Umbilical cord (tissue), 2 donors: ENCODE data around the gene PKD1. TPM values are rescaled to one million over a fixed set of nuclear protein-coding genes. Genes with fewer than 3 reads are reported as not detected.

Experiments
- DNase-seq: peaks from one replicate; pipeline ENCODE4 v3.0.0-alpha.2; 2015; ENCODE audit warnings: low spot score
- total RNA-seq: library from RNA; depleted of rRNA; stranded (reverse); fragments of >200 nt; gene quantifications from one replicate; pipeline ENCODE4 v1.2.3, GENCODE V29; 2014; ENCODE audit warnings: low replicate concordance; ENCODE audit not compliant: insufficient read depth

Gene PKD1
- total RNA-seq, 1 donor from 2014 or later = 99.9 TPM

DNA sequence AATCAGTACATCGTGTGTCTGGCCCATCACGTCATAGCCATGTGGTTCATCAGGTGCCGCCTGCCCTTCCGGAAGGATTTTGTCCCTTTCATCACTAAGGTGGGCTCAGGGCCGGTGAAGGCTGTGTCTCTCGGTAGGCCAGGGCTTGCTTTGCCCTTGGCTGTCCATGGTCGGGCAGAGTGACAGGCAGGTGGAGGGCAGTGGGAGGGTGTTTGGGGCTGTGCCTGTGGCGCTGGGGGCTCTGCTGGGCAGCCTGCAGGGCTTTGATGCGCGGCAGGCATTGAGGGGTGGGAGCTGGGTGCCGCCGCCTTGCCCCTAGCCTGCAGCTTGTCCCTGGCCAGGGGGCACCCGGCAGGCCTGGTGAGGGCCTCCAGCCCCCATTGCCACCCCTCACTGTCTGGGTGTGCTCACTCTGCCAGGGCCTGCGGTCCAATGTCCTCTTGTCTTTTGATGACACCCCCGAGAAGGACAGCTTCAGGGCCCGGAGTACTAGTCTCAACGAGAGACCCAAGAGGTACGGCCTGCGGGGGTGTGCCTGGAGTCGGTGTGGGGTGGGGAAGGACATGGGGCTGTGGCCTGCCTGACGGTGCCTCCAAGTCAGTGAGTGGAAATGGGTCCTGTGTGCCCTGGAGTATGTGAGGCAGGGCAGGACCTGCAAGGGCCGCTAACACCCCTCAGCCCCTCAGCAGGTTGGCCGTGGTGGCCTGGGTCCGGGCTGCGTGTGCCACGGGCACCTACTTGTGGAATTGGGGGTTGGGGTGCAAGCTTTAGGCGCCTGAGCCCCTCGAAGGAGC is 59.4 kb downstream of the PKD1 start:
- DNase-seq = no peak

- DNase-seq = no peak
Observed at GRCh38 chr16:2075631-2076030, 60.1 kb downstream of the PKD1 start.

DNA sequence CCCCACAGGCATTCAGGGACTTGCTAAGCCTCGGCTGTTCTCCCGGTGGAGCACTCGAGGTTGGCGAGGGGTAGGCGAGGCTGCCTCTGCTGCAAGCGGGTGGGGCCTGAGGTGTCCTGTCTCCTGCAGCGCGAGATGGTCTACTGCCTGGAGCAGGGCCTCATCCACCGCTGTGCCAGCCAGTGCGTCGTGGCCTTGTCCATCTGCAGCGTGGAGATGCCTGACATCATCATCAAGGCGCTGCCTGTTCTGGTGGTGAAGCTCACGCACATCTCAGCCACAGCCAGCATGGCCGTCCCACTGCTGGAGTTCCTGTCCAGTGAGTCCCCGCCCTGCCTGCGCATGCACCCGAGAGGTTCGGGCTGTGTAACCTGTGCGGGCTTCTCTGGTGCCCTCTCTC is 61.6 kb downstream of the PKD1 start:
- DNase-seq = no peak

DNA sequence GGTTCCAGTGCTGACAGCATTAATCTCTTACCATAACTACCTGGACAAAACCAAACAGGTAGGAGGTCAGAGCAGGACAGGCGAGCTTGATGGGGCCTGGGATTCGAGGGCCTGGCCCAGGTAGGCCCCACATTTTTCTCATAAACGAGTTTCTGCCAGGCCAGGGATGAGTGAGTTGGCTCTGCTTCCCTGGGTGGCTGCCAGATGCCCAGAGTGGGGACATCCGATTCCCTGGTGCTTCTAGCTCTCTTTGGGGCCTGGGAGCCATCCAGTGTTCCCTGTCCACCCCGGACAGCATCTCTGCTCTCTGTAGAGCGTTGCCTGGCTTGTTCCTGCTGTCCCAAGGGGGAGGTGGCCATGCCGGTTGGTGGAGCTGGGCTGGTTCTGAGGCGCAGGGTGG is 62.8 kb downstream of the PKD1 start:
- DNase-seq = no peak

DNA sequence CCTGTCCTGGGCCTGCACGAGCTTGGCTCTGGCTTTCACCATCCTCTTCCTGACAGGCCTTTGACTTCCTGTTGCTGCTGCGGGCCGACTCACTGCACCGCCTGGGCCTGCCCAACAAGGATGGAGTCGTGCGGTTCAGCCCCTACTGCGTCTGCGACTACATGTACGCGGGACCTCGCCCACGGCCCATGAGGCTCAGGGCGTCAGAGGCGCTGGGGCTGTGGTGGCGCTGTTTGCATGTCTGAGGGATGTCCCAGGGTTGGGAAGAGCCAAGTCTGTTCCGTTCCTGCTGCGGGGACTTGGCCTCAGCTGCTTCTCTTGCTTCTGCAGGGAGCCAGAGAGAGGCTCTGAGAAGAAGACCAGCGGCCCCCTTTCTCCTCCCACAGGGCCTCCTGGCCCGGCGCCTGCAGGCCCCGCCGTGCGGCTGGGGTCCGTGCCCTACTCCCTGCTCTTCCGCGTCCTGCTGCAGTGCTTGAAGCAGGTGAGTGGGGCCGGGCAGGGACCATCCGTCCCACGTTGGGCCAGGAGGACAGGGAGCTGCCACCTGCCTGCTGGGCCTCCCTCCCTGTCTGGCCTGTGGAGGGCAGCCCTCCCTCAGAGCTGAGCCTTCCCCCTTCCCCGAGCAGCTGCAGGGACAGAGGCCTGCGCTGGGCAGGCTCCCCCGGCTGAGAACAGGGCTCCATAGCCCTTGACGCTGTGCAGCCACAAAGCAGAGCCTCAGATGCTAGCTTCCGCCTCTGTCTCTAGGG is 64.1 kb downstream of the PKD1 start:
- DNase-seq = no peak

- DNase-seq = no peak
Observed at GRCh38 chr16:2070576-2071453, 64.9 kb downstream of the PKD1 start.

DNA sequence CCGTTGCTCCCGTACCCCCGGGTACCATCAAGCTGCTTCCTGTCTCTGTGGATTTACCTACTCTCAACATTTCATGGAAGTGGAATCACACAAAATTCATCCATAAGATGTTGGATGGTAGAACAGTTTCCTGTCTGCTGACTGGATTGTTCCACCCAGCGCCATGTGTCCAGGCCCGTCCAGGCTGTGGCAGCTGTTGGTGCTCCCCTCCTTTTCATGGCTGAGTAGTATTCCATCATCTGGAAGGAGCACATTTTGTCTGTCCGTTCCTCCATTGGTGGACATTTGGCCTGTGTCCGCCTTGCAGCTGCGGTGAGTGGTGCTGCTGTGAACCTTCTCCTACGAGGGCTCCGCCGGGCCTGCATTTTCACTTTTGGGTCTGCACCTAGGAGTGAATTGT is 69.6 kb downstream of the PKD1 start:
- no peak for DNase-seq

- no peak for DNase-seq
Observed at GRCh38 chr16:2064368-2064945, 71.2 kb downstream of the PKD1 start.

DNA sequence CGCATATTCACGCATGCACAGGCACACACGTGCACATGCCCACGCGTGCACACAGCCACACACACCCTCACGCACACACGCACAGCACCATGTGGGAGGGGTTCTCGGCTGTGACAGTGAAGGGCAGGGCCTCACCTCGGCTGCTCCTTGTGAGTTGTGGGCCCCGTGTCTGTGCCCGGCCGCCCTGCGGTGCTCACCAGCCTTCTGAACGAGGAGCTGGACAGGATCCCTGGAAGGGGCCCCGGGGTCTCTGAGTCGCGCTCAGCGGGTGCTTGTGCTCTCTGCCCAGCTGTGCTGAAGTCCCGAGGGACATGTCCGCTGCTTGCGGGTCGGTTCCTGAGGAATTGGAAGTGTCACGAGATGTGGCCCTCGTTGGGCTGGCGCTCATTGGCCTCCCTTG is 71.8 kb downstream of the PKD1 start:
- DNase-seq = no peak

DNA sequence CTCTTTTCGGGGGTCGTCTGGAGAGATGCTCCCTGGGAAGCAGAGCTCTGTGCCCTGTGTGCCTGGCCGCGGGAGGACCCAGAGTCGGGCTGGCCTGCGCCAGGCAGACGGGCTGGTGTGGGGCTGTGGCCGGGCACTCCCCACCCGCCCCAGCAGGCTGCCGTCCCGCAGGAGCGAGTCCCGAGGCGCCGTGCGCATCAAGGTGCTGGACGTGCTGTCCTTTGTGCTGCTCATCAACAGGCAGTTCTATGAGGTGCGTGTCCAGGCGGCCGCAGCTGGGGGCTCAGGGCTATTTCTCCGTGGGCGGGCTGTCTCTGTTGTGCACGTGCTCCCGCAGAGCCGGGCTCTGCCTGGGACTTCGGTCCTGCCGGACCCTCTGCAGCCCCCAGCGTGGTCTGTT is 72.9 kb downstream of the PKD1 start:
- DNase-seq = no peak

DNA sequence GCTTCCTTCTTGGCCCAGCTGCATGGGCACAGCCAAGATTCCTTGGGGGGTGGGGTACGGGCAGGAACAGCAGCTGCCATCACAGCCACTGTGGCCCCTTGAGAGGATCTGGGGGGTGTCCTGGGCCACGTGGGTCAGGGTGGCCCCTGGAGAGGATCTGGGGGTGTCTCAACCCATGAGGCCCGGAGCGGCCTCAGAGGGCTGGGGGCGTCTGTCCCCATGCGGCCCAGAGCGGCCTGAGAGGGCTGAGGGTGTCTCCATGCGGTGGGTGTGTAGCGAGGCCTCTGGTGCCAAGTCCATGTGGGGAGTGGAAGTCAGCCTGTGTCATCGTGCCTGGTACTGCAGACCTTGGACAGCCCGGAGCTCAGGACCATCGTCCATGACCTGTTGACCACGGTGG is 74.2 kb downstream of the PKD1 start:
- no peak for DNase-seq

DNA sequence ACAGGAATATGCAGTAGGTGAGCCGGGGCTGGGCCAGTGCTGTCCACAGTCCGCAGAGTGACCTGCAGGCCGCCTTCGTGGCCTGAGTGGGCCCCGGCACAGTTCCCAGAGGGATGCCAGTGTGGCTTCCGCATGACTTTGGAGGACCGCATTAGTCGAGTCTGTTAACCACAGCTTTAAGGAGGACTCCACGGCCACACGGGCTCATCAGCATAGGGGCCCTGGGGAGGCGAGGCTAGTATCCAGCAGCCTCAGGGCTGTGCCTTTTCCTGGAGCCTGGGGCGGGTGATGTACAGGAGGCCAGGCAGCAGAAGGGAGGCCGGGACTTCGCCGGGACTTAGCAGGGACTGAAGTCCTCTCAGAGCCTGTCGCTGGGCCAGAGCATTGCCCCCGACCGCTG is 74.7 kb downstream of the PKD1 start:
- DNase-seq = no peak

DNA sequence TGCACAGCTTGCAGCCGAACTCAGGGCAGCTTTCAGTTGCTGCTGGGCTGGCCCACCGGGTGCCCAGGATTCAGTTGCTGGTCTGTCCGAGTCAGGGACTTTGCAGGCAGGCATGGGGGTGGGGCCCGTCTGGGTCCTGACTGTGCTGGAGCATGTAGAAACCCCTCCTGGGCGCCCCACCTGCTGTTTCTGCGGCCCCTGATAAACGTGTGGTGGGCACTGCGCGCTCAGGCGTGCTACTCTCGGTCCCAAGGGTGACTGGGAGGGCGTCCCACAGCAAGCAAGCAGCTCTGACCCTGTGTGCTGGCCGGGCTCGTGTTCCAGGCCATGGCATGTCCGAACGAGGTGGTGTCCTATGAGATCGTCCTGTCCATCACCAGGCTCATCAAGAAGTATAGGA is 75.4 kb downstream of the PKD1 start:
- no peak for DNase-seq

DNA sequence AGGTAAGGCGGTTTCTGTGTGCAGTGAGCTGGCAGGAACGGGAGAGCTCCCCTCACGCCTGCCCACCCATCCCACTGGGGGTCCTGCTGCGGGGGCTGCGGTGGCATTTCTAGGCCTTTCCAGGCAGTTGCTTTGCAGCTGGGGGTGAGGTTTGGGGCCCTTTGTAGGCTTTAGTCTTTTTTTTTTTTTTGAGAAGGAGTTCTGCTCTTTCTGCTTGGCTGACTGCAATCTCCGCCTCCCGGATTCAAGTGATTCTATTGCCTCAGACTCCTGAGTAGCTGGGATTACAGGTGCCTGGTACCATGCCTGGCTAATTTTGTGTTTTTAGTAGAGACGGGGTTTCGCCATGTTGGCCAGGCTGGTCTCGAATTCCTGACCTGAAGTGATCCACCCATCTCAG is 76.8 kb downstream of the PKD1 start:
- DNase-seq = no peak

DNA sequence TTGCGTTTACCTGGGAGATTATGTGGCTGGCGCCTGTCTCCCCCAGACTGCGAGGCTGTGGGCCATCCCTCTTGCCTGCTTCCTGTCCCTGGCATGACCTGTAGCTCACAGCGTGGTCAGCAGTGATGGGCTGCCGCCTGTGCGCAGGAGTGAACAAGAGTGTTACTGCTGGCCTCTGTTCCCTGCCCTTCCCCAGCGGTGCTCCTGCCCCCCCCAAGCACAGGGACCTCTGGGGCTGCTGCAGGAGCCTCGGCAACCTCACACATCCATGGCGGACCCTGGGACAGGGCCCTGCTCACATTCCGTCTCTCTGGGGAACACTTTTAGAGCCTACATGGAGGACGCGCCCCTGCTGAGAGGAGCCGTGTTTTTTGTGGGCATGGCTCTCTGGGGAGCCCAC is 77.3 kb downstream of the PKD1 start:
- no peak for DNase-seq

GRCh38 chr16:2057438-2057837 is 78.3 kb downstream of the PKD1 start:
- no peak for DNase-seq

GRCh38 chr16:2056681-2057407 is 78.9 kb downstream of the PKD1 start:
- no peak for DNase-seq

- no peak for DNase-seq
Observed at GRCh38 chr16:2056077-2056476, 79.6 kb downstream of the PKD1 start.

- no peak for DNase-seq
Observed at GRCh38 chr16:2054543-2055245, 81.0 kb downstream of the PKD1 start.

DNA sequence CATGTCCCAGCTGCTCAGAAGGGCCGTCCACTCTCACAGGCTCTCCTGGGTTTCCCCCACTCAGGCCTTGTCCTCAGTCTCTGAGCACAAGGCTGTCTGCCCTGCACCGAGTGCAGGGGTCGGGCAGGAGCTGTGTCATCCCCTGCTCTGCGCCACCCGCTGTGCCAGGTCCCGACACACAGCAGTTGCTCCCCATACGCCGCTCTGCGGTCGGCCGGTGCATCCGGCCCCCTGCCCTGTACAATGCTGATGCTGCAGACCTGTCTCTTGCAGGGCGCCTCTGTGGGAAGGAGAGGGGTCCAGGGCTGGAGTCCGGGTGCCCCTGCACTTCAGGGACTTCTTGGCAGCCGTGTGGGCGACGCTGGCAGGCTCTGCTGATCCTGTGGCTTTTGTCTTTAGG is 81.8 kb downstream of the PKD1 start:
- no peak for DNase-seq

DNA sequence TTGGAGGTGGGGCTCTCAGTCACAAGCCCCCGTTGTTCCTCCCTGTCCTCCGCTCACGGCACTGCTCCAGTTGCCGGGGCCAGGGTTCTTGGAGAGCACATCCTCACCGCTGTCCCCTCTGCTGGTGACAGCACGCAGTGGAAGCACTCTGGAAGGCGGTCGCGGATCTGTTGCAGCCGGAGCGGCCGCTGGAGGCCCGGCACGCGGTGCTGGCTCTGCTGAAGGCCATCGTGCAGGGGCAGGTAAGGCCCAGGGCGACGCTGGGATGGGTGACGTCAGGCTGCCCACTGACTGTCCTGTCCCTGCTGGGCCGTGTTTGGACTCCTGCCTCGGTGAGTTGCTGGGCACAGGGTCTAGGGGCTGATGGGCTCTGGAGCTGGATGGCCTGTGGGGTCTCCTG is 82.5 kb downstream of the PKD1 start:
- no peak for DNase-seq
